Stimulated activated CD4-positive, alpha-beta T cell treated with anti-CD3 and anti-CD28 coated beads, Interleukin-1b, Interleukin-23, amount 100 ng/mL, for 24 hours (primary cell): ENCODE measurements around the gene ATP10A.

Source experiments
- DNase-seq, 4 experiments: peaks; one replicate each; pipeline ENCODE4 v3.0.0-alpha.2; 2020; ENCODE audit warnings: low read depth in 4 of 4, low spot score in 1 of 4

Gene ATP10A

GRCh38 chr15:25687276-25687675 lies 175.9 kb downstream of the ATP10A start:
- DNase-seq = no peak

GRCh38 chr15:25686780-25687179 lies 176.3 kb downstream of the ATP10A start:
- no peak for DNase-seq

GRCh38 chr15:25684521-25685431 lies 178.4 kb downstream of the ATP10A start:
- no peak for DNase-seq

GRCh38 chr15:25683911-25684310 lies 179.2 kb downstream of the ATP10A start:
- no peak for DNase-seq

- no peak for DNase-seq
Observed at GRCh38 chr15:25683415-25683814, 179.7 kb downstream of the ATP10A start.

GRCh38 chr15:25682340-25682739 lies 180.8 kb downstream of the ATP10A start:
- DNase-seq = no peak

GRCh38 chr15:25680686-25681025 lies 182.5 kb downstream of the ATP10A start:
- DNase-seq = no peak

- DNase-seq = no peak
Observed at GRCh38 chr15:25679964-25680685, 183.0 kb downstream of the ATP10A start.

GRCh38 chr15:25679492-25679891 lies 183.6 kb downstream of the ATP10A start:
- DNase-seq = no peak

- no peak for DNase-seq
Observed at GRCh38 chr15:25678500-25678855, 184.6 kb downstream of the ATP10A start.

- no peak for DNase-seq
Observed at GRCh38 chr15:25677719-25678499, 185.2 kb downstream of the ATP10A start.

GRCh38 chr15:25676070-25676469 lies 187.1 kb downstream of the ATP10A start:
- no peak for DNase-seq

GRCh38 chr15:25675396-25675795 lies 187.7 kb downstream of the ATP10A start:
- DNase-seq = no peak

GRCh38 chr15:25674913-25675312 lies 188.2 kb downstream of the ATP10A start:
- DNase-seq = no peak

GRCh38 chr15:25673972-25674371 lies 189.2 kb downstream of the ATP10A start:
- no peak for DNase-seq

- no peak for DNase-seq
Observed at GRCh38 chr15:25673351-25673750, 189.8 kb downstream of the ATP10A start.

GRCh38 chr15:25671132-25671531 lies 192.0 kb downstream of the ATP10A start:
- no peak for DNase-seq

- DNase-seq = no peak
Observed at GRCh38 chr15:25670621-25671020, 192.5 kb downstream of the ATP10A start.

- no peak for DNase-seq
Observed at GRCh38 chr15:25670025-25670554, 193.0 kb downstream of the ATP10A start.

- no peak for DNase-seq
Observed at GRCh38 chr15:25668901-25669300, 194.2 kb downstream of the ATP10A start.

GRCh38 chr15:25668236-25668795 lies 194.8 kb downstream of the ATP10A start:
- DNase-seq = no peak
